Caco-2 (cell line): ENCODE data around the gene GDI1. TPM values are rescaled to one million over a fixed set of nuclear protein-coding genes. Genes with fewer than 3 reads are reported as not detected.

Source experiments
- BruUV-seq: library from RNA; stranded (reverse); fragments of 400-500 nt; replicated peaks from 2 replicates; lab custom pipeline; 2021; lab: Mats Ljungman, UMichigan
- CTCF ChIA-PET: fragments of 300-600 bp; sonication (Branson Sonifier 250); formaldehyde crosslinking; loops from one replicate; lab custom pipeline; 2022; ENCODE audit warnings: antibody characterized with exemption; lab: Charles Lee
- POLR2A ChIA-PET: fragments of 300-600 bp; sonication (Branson Sonifier 250); formaldehyde crosslinking; loops from one replicate; lab custom pipeline; 2022; ENCODE audit warnings: antibody characterized with exemption; lab: Charles Lee
- DNase-seq, 2 experiments: peaks; one replicate each; pipeline versions ENCODE4 v3.0.0 to v3.0.0-alpha.2; 2020 to 2022
- H3K27me3 ChIP-seq: replicated peaks from 2 replicates; pipeline ENCODE4 v1.6.0; 2011; ENCODE audit warnings: low read length; ENCODE audit not compliant: control insufficient read depth, insufficient read depth
- H3K36me3 ChIP-seq: 2 replicates; pipeline ENCODE4 v1.5.1; 2011; ENCODE audit warnings: low read length; ENCODE audit not compliant: control insufficient read depth, insufficient read depth
- H3K4me1 ChIP-seq: fragments of 250-450 bp; sonication (Bioruptor Pico); 2 replicates; pipeline ENCODE4 v1.5.1; 2020; ENCODE audit warnings: mild to moderate bottlenecking
- H3K4me3 ChIP-seq: 2 replicates; pipeline ENCODE4 v1.5.1; 2011; ENCODE audit warnings: low read depth, mild to moderate bottlenecking, control low read depth, low read length
- H3K9me3 ChIP-seq: fragments of 250-450 bp; sonication (Bioruptor Pico); 2 replicates; pipeline ENCODE4 v1.5.1; 2020; ENCODE audit warnings: mild to moderate bottlenecking, moderate library complexity
- H3K27ac Mint-ChIP-seq: one replicate; pipeline ENCODE4 v1.8.0; 2022; ENCODE audit warnings: mixed read lengths; ENCODE audit not compliant: unreplicated experiment
- H3K27me3 Mint-ChIP-seq: one replicate; pipeline ENCODE4 v1.8.0; 2022; ENCODE audit warnings: mixed read lengths; ENCODE audit not compliant: insufficient read depth, unreplicated experiment
- H3K36me3 Mint-ChIP-seq: one replicate; pipeline ENCODE4 v1.8.0; 2022; ENCODE audit warnings: mild to moderate bottlenecking, mixed read lengths; ENCODE audit not compliant: insufficient read depth, unreplicated experiment
- H3K4me1 Mint-ChIP-seq: one replicate; pipeline ENCODE4 v1.8.0; 2022; ENCODE audit warnings: low read depth, mixed read lengths; ENCODE audit not compliant: unreplicated experiment
- H3K4me3 Mint-ChIP-seq: one replicate; pipeline ENCODE4 v1.8.0; 2022; ENCODE audit warnings: mild to moderate bottlenecking, moderate library complexity, mixed read lengths; ENCODE audit not compliant: unreplicated experiment
- H3K9me3 Mint-ChIP-seq: one replicate; pipeline ENCODE4 v1.8.0; 2022; ENCODE audit warnings: mixed read lengths; ENCODE audit not compliant: unreplicated experiment
- intact Hi-C: fragments of 100-400 bp; cut with micrococcal nuclease; formaldehyde crosslinking; loops from one replicate; pipeline ENCODE4 v1.10.0; 2022; ENCODE audit not compliant: unreplicated experiment
- total RNA-seq: library from RNA; stranded (reverse); gene quantifications from 2 replicates; pipeline ENCODE4 v1.2.3, GENCODE V29; 2022
- TF ChIP-seq, protein P1 (sequence below), 2 experiments: fragments of 200-600 bp in 1 of 2; IDR thresholded peaks; 1 replicate in 1 of 2; 2 replicates in 1 of 2; pipeline versions ENCODE4 v1.5.1 to v1.8.0; 2011 to 2022; ENCODE audit warnings: antibody characterized with exemption in 1 of 2, control low read depth in 1 of 2, inconsistent platforms in 1 of 2, low read depth in 1 of 2, low read length in 1 of 2, mild to moderate bottlenecking in 1 of 2, moderate library complexity in 1 of 2; ENCODE audit not compliant: insufficient read depth in 1 of 2, severe bottlenecking in 1 of 2, unreplicated experiment in 1 of 2

Gene GDI1
- total RNA-seq, 1 experiment from 2014 or later: 68.7 TPM

DNA sequence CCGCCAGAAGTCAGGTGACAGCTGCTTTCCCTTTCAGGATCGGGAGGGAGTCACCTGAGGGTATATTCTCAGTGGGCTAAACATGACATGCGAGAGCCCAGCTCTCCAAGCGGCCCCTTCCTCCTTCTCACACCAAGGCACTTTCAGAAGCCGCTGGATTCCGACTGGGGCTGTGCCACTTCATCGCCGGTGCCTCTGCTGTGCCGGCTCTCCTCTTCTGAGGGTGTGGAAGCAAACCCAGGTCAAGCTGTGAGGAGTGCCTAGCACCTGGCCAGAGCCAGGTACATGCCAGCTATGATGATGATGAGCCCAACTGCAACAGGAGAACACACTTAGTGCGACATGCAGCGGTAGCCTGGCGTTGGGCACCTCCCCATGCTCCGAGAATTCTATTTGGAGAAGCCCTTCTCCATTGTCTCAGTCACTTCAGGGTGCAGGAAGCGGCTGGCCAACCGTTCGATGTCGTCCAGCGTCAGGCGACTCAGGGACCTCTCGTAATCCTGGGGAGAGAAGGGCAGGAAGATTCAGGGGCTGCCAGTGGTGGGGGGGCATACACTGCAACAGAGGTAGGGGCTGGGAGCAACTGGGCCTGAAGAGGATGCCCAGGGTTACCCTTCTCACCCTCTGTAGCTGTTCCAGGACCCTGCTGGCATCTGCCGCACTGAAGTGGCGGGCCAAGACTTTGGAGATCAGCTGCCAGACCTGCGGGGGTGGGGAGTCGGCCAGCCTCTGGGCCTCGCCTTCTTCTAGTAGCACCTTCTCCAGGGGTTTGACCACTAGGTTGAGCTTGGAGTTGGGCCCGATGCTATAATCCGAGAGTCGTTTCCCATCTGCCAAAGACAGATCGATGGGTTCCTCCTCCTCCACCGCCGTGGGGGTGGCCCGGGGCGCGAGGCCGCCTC lies 48.4 kb downstream of the GDI1 start:
- Mint-ChIP-seq H3K4me3 (peak overlapping the region; percentile 71), H3K4me1 (no peaks in the 10 kb centered on the region), H3K36me3 (peaks cover 15% of the 10 kb centered on the region), H3K9me3 (no peaks in the 10 kb centered on the region), H3K27ac (no peak overlapping the region), H3K27me3 (no peaks in the 10 kb centered on the region)
- CTCF ChIA-PET: interaction anchor here (0.5 to 0.6 kb wide), 2 partner anchors 42 to 46 kb away, joined by 4 to 5 read pairs; no protein-coding TSS in a partner anchor
- no TSS peak for BruUV-seq
- 0 out of 2 replicates have a peak, but pooled peaks cover 1% of the 10 kb centered on the region for H3K36me3 ChIP-seq
- intact Hi-C loops: no loop called here
- peaks cover 4% of the 10 kb centered on the region; the same call in 1 of the 2 replicates for H3K4me1 ChIP-seq
- H3K4me3 ChIP-seq: peak overlapping the region; percentile 70
- POLR2A ChIA-PET: no interaction called here
- H3K27me3 ChIP-seq: no peaks in the 10 kb centered on the region
- TF ChIP-seq, protein P1, sequence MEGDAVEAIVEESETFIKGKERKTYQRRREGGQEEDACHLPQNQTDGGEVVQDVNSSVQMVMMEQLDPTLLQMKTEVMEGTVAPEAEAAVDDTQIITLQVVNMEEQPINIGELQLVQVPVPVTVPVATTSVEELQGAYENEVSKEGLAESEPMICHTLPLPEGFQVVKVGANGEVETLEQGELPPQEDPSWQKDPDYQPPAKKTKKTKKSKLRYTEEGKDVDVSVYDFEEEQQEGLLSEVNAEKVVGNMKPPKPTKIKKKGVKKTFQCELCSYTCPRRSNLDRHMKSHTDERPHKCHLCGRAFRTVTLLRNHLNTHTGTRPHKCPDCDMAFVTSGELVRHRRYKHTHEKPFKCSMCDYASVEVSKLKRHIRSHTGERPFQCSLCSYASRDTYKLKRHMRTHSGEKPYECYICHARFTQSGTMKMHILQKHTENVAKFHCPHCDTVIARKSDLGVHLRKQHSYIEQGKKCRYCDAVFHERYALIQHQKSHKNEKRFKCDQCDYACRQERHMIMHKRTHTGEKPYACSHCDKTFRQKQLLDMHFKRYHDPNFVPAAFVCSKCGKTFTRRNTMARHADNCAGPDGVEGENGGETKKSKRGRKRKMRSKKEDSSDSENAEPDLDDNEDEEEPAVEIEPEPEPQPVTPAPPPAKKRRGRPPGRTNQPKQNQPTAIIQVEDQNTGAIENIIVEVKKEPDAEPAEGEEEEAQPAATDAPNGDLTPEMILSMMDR (IDR thresholded peaks at IDR 0.05; ENCODE audit: insufficient read depth in 1 of 2, low read depth in 1 of 2, low read length in 1 of 2, severe bottlenecking in 1 of 2, unreplicated experiment in 1 of 2): no peak
- DNase-seq: no peak
- no peaks in the 10 kb centered on the region for H3K9me3 ChIP-seq

DNA sequence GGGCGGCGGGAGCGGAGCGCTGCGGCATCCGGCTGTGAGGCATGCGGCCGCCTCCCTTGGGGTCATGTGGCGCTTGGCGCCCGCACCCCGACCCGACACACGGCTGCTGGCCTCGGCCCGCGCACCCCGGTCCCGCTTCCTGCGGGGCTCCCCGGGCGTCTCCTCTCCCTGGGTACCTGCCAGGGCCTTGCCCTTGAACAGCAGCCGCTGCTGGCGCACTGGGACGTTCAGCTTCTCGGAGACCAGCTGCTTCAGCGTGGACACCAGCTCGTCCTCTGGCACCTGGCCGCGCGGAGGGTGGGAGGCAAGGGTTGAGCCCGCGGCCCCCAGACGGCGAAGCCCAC lies 49.1 kb downstream of the GDI1 start:
- Mint-ChIP-seq H3K27me3 (no peaks in the 10 kb centered on the region), H3K9me3 (no peaks in the 10 kb centered on the region), H3K27ac (no peak overlapping the region), H3K4me3 (peak overlapping the region; percentile 71), H3K36me3 (peaks cover 15% of the 10 kb centered on the region), H3K4me1 (peaks cover under 1% of the 10 kb centered on the region)
- H3K9me3 ChIP-seq: no peaks in the 10 kb centered on the region
- peak overlapping the region; percentile 70 for H3K4me3 ChIP-seq
- BruUV-seq: no TSS peak
- ChIA-PET POLR2A (interaction anchor here (0.6 kb wide), 1 partner anchor 33 kb away, joined by 3 read pairs; no protein-coding TSS in a partner anchor), CTCF (interaction anchor here (0.6 kb wide), 1 partner anchor 41 kb away, joined by 4 read pairs; no protein-coding TSS in a partner anchor)
- DNase-seq: peak in 1 of 2 experiments; percentile 27
- H3K36me3 ChIP-seq: 0 out of 2 replicates have a peak, but pooled peaks cover 1% of the 10 kb centered on the region
- TF ChIP-seq, protein P1 (IDR thresholded peaks at IDR 0.05; ENCODE audit: insufficient read depth in 1 of 2, low read depth in 1 of 2, low read length in 1 of 2, severe bottlenecking in 1 of 2, unreplicated experiment in 1 of 2): no peak
- no peaks in the 10 kb centered on the region for H3K27me3 ChIP-seq
- H3K4me1 ChIP-seq: peaks cover 4% of the 10 kb centered on the region; the same call in 1 of the 2 replicates
- intact Hi-C loops: no loop called here

DNA sequence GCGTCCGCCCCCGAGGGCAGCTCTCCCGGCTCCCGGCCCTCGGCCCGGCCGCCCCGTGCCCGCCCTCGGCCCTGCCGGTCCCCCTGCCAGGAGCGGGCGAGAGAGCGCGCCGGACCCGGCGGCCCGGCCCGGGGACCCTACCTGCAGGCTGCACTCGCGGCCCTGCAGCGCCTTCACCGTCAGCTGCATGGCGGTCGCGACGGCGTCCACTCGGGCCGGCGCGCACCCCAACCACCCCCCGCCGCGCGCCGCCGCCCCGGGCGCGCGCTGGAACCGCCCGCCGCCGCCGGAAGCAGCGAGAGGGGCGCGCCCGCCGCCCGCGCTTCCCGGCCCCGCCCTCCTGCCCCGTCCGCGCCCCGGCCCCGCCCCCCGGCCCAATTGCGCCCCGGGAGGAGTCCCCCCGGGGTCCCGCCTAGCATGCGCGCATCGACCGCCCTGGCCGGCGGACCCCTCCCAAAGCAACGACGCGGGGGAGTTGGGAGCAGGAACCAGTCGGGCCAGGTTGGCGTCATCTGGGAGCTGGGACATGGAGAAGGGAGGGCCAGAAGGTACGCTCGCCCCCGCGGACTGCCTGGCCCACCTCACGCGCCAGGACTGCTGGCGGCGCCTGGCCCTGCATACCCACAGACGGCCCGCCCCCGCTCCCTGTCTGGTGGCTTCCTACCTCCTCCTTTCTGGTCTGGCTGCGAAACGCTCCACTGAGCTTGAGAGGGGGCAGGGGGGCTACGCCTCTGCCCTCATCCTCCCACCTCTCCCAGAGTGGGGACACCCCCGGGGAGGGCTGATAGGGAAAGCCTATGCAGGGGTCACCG lies 49.6 kb downstream of the GDI1 start, which contains the start of gene UBL4A:
Gene UBL4A, minus strand, starts transcription at position 220 of the 812 bp plus-strand sequence. Its CDS starts 31 bp downstream, at position 189.
- Mint-ChIP-seq H3K36me3 (peaks cover 15% of the 10 kb centered on the region), H3K9me3 (no peaks in the 10 kb centered on the region), H3K4me3 (peak within 1 kb of the TSS; percentile 71), H3K27me3 (no peaks in the 10 kb centered on the region), H3K4me1 (peaks cover 6% of the 10 kb centered on the region), H3K27ac (peak within 1 kb of the TSS; percentile 84)
- Histone ChIP-seq H3K36me3 (0 out of 2 replicates have a peak, but pooled peaks cover 1% of the 10 kb centered on the region), H3K4me3 (peak within 1 kb of the TSS; percentile 70), H3K9me3 (no peaks in the 10 kb centered on the region), H3K4me1 (peaks cover 4% of the 10 kb centered on the region; the same call in 1 of the 2 replicates), H3K27me3 (no peaks in the 10 kb centered on the region)
- no TSS peak for BruUV-seq
- TF ChIP-seq, protein P1 (IDR thresholded peaks at IDR 0.05; ENCODE audit: insufficient read depth in 1 of 2, low read depth in 1 of 2, low read length in 1 of 2, severe bottlenecking in 1 of 2, unreplicated experiment in 1 of 2): no peak
- DNase-seq: peak; percentile 89 to 90
- intact Hi-C loops: no loop called here
- POLR2A ChIA-PET: interaction anchor here (0.6 to 1.2 kb wide), 5 partner anchors 8 to 116 kb away, joined by 3 to 4 read pairs (median 3); partner anchors contain the start of gene LAGE3
- CTCF ChIA-PET: interaction anchor here (0.6 kb wide), 1 partner anchor 41 kb away, joined by 4 read pairs; no protein-coding TSS in a partner anchor
